HCT116 (cell line): ENCODE data around the gene CES3. TPM values are rescaled to one million over a fixed set of nuclear protein-coding genes. Genes with fewer than 3 reads are reported as not detected.

Source experiments
- ATAC-seq: fragments of 200-7000 bp; cut with Tn5 transposase; 2 replicates; pipeline ENCODE4 v1.9.1; 2020; ENCODE audit warnings: mild to moderate bottlenecking, moderate library complexity
- BruUV-seq: library from RNA; stranded (reverse); fragments of 400-500 nt; replicated peaks from 2 replicates; lab custom pipeline; 2021; lab: Mats Ljungman, UMichigan
- CTCF ChIA-PET: fragments of 300-600 bp; sonication (Branson Sonifier 250); formaldehyde crosslinking; loops from one replicate; lab custom pipeline; 2021; ENCODE audit warnings: antibody characterized with exemption; lab: Charles Lee
- POLR2A ChIA-PET: fragments of 300-600, 350-600 bp; sonication (Branson Sonifier 250); formaldehyde crosslinking; loops from one replicate; lab custom pipeline; 2021; ENCODE audit warnings: antibody characterized with exemption; lab: Charles Lee
- RAD21 ChIA-PET, 2 experiments: fragments of 300-600 bp; sonication (Branson Sonifier 250); formaldehyde crosslinking; loops; one replicate each; lab custom pipeline; 2023; ENCODE audit warnings: low total read pairs in 2 of 2; ENCODE audit not compliant: uncharacterized antibody in 2 of 2, unreplicated experiment in 2 of 2, low non-redundant PET in 1 of 2; lab: Charles Lee
- DNase-seq: peaks from one replicate; pipeline ENCODE4 v3.0.0-alpha.2; 2010; ENCODE audit warnings: low read depth, low spot score
- H2AFZ ChIP-seq: fragments of 200-600 bp; shearing (Covaris generic), sonication (generic); 2 replicates; pipeline ENCODE4 v1.6.1; 2017; ENCODE audit warnings: low read depth, mixed run types, mixed read lengths, antibody characterized with exemption, low read length; ENCODE audit not compliant: poor library complexity, severe bottlenecking
- H3K27ac ChIP-seq: 2 replicates; pipeline ENCODE4 v1.5.1; 2012; ENCODE audit warnings: low read depth, low read length
- H3K27me3 ChIP-seq: fragments of 200-600 bp; sonication (generic); 2 replicates; pipeline ENCODE4 v1.6.1; 2016; ENCODE audit warnings: mixed run types, low read length, mixed read lengths; ENCODE audit not compliant: insufficient read depth
- H3K36me3 ChIP-seq, 2 experiments: fragments of 200-500 bp in 1 of 2; fragments of 200-600 bp in 1 of 2; sonication (Bioruptor generic) in 1 of 2; sonication (generic) in 1 of 2; 2 replicates each; pipeline versions ENCODE4 v1.5.1 to v1.6.1; 2014 to 2016; ENCODE audit warnings: low read length in 2 of 2, inconsistent platforms in 1 of 2, mixed read lengths in 1 of 2, mixed run types in 1 of 2; ENCODE audit not compliant: insufficient read depth in 2 of 2, control insufficient read depth in 1 of 2
- H3K4me1 ChIP-seq, 2 experiments: fragments of 200-600 bp in 1 of 2; sonication (generic) in 1 of 2; 2 replicates each; pipeline versions ENCODE4 v1.5.1 to v1.6.1; 2012 to 2017; ENCODE audit warnings: low read length in 2 of 2, inconsistent platforms in 1 of 2, mild to moderate bottlenecking in 1 of 2, mixed read lengths in 1 of 2, mixed run types in 1 of 2, moderate library complexity in 1 of 2; ENCODE audit not compliant: insufficient read depth in 2 of 2, control insufficient read depth in 1 of 2
- H3K4me2 ChIP-seq: fragments of 200-600 bp; sonication (generic); 2 replicates; pipeline ENCODE4 v1.6.1; 2017; ENCODE audit warnings: mixed run types, low read length, mixed read lengths
- H3K4me3 ChIP-seq, 2 experiments: fragments of 200-600 bp in 1 of 2; sonication (generic) in 1 of 2; replicated peaks in 1 of 2; 2 replicates each; pipeline ENCODE4 v1.5.1; 2011 to 2016; ENCODE audit warnings: low read length in 2 of 2, control low read depth in 1 of 2, low read depth in 1 of 2, mild to moderate bottlenecking in 1 of 2, mixed read lengths in 1 of 2, mixed run types in 1 of 2
- H3K79me2 ChIP-seq: fragments of 200-600 bp; sonication (generic); 2 replicates; pipeline ENCODE4 v1.6.1; 2017; ENCODE audit warnings: mild to moderate bottlenecking, mixed run types, low read length, moderate library complexity, mixed read lengths; ENCODE audit not compliant: insufficient read depth
- H3K9ac ChIP-seq: fragments of 200-600 bp; sonication (generic); 2 replicates; pipeline ENCODE4 v1.6.1; 2016; ENCODE audit warnings: low read length, mixed read lengths
- H3K9me2 ChIP-seq: fragments of 200-600 bp; sonication (generic), shearing (Covaris generic); 2 replicates; pipeline ENCODE4 v1.6.1; 2017; ENCODE audit warnings: mixed run types, mild to moderate bottlenecking, moderate library complexity; ENCODE audit not compliant: insufficient read depth
- H3K9me3 ChIP-seq, 2 experiments: fragments of 200-500 bp in 1 of 2; fragments of 200-600 bp in 1 of 2; sonication (Bioruptor generic) in 1 of 2; sonication (generic) in 1 of 2; 2 replicates each; pipeline ENCODE4 v1.6.1; 2014 to 2017; ENCODE audit warnings: low read length in 2 of 2, mixed read lengths in 2 of 2, inconsistent platforms in 1 of 2, low read depth in 1 of 2, mild to moderate bottlenecking in 1 of 2, mixed run types in 1 of 2, moderate library complexity in 1 of 2; ENCODE audit not compliant: control insufficient read depth in 1 of 2, insufficient read depth in 1 of 2
- H4K20me1 ChIP-seq: fragments of 200-600 bp; sonication (generic), shearing (Covaris generic); 2 replicates; pipeline ENCODE4 v1.6.1; 2017; ENCODE audit warnings: mixed run types, mild to moderate bottlenecking, moderate library complexity; ENCODE audit not compliant: insufficient read depth
- CBX3 ChIP-seq: IDR thresholded peaks from 2 replicates; pipeline ENCODE4 v1.6.1; 2012; ENCODE audit warnings: low read depth
- CEBPB ChIP-seq: IDR thresholded peaks from 2 replicates; pipeline ENCODE4 v1.6.1; 2012; ENCODE audit warnings: low read depth
- EGR1 ChIP-seq: IDR thresholded peaks from 2 replicates; pipeline ENCODE4 v1.6.1; 2012; ENCODE audit warnings: low read depth
- ELF1 ChIP-seq: IDR thresholded peaks from 2 replicates; pipeline ENCODE4 v1.6.1; 2012; ENCODE audit warnings: low read depth, borderline replicate concordance
- EZH2 ChIP-seq: fragments of 200-600 bp; sonication (generic); IDR thresholded peaks from 2 replicates; pipeline ENCODE4 v1.6.1; 2017; ENCODE audit warnings: antibody characterized with exemption, mixed run types
- SP1 ChIP-seq: IDR thresholded peaks from 2 replicates; pipeline ENCODE4 v1.6.1; 2012; ENCODE audit warnings: low read depth
- TCF7L2 ChIP-seq: IDR thresholded peaks from 2 replicates; pipeline ENCODE4 v1.7.0; 2011; ENCODE audit warnings: borderline replicate concordance, inconsistent platforms; ENCODE audit not compliant: insufficient read depth, insufficient read length; ENCODE audit errors: extremely low read depth
- ZFX ChIP-seq: fragments of 450-650 bp; IDR thresholded peaks from 2 replicates; pipeline ENCODE4 v1.6.1; 2017
- intact Hi-C: fragments of 100-400 bp; cut with micrococcal nuclease; formaldehyde crosslinking; loops from 2 replicates; pipeline ENCODE4 v1.10.0; 2022
- total RNA-seq: library from RNA; stranded (reverse); gene quantifications from one replicate; pipeline ENCODE4 v1.2.1, GENCODE V29; 2021; ENCODE audit not compliant: unreplicated experiment
- TF ChIP-seq, protein P1 (sequence below): IDR thresholded peaks from 2 replicates; pipeline ENCODE4 v1.6.1; 2012
- TF ChIP-seq, protein P2 (sequence below): IDR thresholded peaks from 2 replicates; pipeline ENCODE4 v1.6.1; 2011; ENCODE audit warnings: mild to moderate bottlenecking, low read length, moderate library complexity; ENCODE audit not compliant: insufficient replicate concordance; ENCODE audit errors: extremely low read depth
- TF ChIP-seq, protein P3 (sequence below), 3 experiments: fragments of 200-600 bp in 1 of 3; sonication (generic) in 1 of 3; IDR thresholded peaks in 2 of 3; conservative IDR thresholded peaks in 1 of 3; 2 replicates each; pipeline ENCODE4 v1.5.1; 2012 to 2017; ENCODE audit warnings: low read depth in 2 of 3, low read length in 2 of 3, antibody characterized with exemption in 1 of 3, borderline replicate concordance in 1 of 3, control low read depth in 1 of 3, mild to moderate bottlenecking in 1 of 3, mixed read lengths in 1 of 3, mixed run types in 1 of 3, moderate library complexity in 1 of 3; ENCODE audit not compliant: insufficient read depth in 1 of 3
- TF ChIP-seq, protein P4 (sequence below): IDR thresholded peaks from 2 replicates; pipeline ENCODE4 v1.6.1; 2012

The CES3 gene
- total RNA-seq, 1 experiment from 2014 or later = 10.8 TPM

DNA sequence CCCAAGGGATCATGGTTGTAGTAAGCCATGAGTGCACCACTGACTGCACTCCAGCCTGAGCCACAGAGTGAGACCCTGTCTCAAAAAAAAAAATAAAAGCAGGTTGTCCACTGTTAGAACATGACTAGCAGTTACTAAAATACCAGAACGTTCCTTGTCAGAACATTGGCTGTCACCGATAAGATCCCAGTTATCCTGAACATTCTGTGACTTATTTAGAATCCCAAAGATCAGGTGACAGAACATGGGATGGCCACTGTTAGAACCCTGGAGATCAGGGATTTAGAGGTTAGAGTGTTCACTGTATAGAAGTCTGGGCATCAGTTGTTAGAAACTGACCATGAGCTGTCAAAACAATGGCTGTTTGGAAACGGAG lies 35.9 kb downstream of the CES3 start:
- H3K4me2 ChIP-seq = no peak overlapping the region
- intact Hi-C loops = no loop called here
- H3K27me3 ChIP-seq = no peaks in the 10 kb centered on the region
- H3K4me3 ChIP-seq = no peak overlapping the region
- no peak for DNase-seq
- no peak overlapping the region for H3K9ac ChIP-seq
- TF ChIP-seq, protein P1, sequence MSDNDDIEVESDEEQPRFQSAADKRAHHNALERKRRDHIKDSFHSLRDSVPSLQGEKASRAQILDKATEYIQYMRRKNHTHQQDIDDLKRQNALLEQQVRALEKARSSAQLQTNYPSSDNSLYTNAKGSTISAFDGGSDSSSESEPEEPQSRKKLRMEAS = no peak
- CTCF ChIA-PET = no interaction called here
- POLR2A ChIA-PET = interaction anchor here (0.6 kb wide), 1 partner anchor 12 kb away, joined by 3 read pairs; no protein-coding TSS in a partner anchor
- ATAC-seq = no peak
- H2AFZ ChIP-seq = no peak overlapping the region
- no peaks in the 10 kb centered on the region for H3K9me3 ChIP-seq
- no peaks in the 10 kb centered on the region for H3K79me2 ChIP-seq
- no TSS peak for BruUV-seq
- H3K9me2 ChIP-seq = no peaks in the 10 kb centered on the region
- RAD21 ChIA-PET = no interaction called here
- H3K36me3 ChIP-seq = no peaks in the 10 kb centered on the region
- no peaks in the 10 kb centered on the region for H4K20me1 ChIP-seq
- H3K27ac ChIP-seq = no peak overlapping the region
- peaks cover 0 to 3% of the 10 kb centered on the region in 2 experiments; a peak in 1 of 4 replicates for H3K4me1 ChIP-seq

GRCh38 chr16:67000384-67001351 lies 39.6 kb downstream of the CES3 start:
- H3K4me2 ChIP-seq = no peak overlapping the region
- H3K4me1 ChIP-seq = peaks cover 0 to 3% of the 10 kb centered on the region in 2 experiments; a peak in 1 of 4 replicates
- H2AFZ ChIP-seq = no peak overlapping the region
- intact Hi-C loops = no loop called here
- H3K27me3 ChIP-seq = no peaks in the 10 kb centered on the region
- no peak overlapping the region for H3K27ac ChIP-seq
- no peaks in the 10 kb centered on the region for H3K36me3 ChIP-seq
- no peaks in the 10 kb centered on the region for H4K20me1 ChIP-seq
- ChIA-PET CTCF (no interaction called here), RAD21 (no interaction called here), POLR2A (no interaction called here)
- H3K9me2 ChIP-seq = no peaks in the 10 kb centered on the region
- no peak overlapping the region for H3K9ac ChIP-seq
- H3K9me3 ChIP-seq = no peaks in the 10 kb centered on the region
- BruUV-seq = no TSS peak
- no peak for DNase-seq
- peak; percentile 85 for ATAC-seq
- no peak for TF ChIP-seq EGR1
- TF ChIP-seq, protein P2, sequence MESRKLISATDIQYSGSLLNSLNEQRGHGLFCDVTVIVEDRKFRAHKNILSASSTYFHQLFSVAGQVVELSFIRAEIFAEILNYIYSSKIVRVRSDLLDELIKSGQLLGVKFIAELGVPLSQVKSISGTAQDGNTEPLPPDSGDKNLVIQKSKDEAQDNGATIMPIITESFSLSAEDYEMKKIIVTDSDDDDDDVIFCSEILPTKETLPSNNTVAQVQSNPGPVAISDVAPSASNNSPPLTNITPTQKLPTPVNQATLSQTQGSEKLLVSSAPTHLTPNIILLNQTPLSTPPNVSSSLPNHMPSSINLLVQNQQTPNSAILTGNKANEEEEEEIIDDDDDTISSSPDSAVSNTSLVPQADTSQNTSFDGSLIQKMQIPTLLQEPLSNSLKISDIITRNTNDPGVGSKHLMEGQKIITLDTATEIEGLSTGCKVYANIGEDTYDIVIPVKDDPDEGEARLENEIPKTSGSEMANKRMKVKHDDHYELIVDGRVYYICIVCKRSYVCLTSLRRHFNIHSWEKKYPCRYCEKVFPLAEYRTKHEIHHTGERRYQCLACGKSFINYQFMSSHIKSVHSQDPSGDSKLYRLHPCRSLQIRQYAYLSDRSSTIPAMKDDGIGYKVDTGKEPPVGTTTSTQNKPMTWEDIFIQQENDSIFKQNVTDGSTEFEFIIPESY = no peak
- no peak for TF ChIP-seq ZFX
- TF ChIP-seq EZH2 = no peak
- TF ChIP-seq, protein P3, sequence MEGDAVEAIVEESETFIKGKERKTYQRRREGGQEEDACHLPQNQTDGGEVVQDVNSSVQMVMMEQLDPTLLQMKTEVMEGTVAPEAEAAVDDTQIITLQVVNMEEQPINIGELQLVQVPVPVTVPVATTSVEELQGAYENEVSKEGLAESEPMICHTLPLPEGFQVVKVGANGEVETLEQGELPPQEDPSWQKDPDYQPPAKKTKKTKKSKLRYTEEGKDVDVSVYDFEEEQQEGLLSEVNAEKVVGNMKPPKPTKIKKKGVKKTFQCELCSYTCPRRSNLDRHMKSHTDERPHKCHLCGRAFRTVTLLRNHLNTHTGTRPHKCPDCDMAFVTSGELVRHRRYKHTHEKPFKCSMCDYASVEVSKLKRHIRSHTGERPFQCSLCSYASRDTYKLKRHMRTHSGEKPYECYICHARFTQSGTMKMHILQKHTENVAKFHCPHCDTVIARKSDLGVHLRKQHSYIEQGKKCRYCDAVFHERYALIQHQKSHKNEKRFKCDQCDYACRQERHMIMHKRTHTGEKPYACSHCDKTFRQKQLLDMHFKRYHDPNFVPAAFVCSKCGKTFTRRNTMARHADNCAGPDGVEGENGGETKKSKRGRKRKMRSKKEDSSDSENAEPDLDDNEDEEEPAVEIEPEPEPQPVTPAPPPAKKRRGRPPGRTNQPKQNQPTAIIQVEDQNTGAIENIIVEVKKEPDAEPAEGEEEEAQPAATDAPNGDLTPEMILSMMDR (IDR thresholded peaks at IDR 0.05 in 2 of 3, conservative IDR thresholded peaks at IDR 0.05 in 1 of 3; ENCODE audit: borderline replicate concordance in 1 of 3, insufficient read depth in 1 of 3, low read depth in 2 of 3, low read length in 2 of 3) = no peak
- no peak for TF ChIP-seq CBX3
- no peak for TF ChIP-seq ELF1
- TF ChIP-seq TCF7L2 = no peak
- TF ChIP-seq CEBPB = no peak
- TF ChIP-seq, protein P4, sequence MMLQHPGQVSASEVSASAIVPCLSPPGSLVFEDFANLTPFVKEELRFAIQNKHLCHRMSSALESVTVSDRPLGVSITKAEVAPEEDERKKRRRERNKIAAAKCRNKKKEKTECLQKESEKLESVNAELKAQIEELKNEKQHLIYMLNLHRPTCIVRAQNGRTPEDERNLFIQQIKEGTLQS = no peak
- no peak for TF ChIP-seq SP1
- TF ChIP-seq, all 23 proteins: peak for 0
- H3K4me3 ChIP-seq = no peak overlapping the region
- no peaks in the 10 kb centered on the region for H3K79me2 ChIP-seq
